Neural progenitor cell (in vitro differentiated cells): ENCODE results near the gene EXOC6B. TPM values are rescaled to one million over a fixed set of nuclear protein-coding genes. Genes with fewer than 3 reads are reported as not detected.

Experiments used
- DNase-seq: peaks from one replicate; pipeline ENCODE4 v3.0.0-alpha.2; 2016; ENCODE audit warnings: low spot score
- H2AFZ ChIP-seq: fragments of 200-600 bp; sonication (generic); replicated peaks from 2 replicates; pipeline ENCODE4 v1.6.1; 2016; ENCODE audit warnings: antibody characterized with exemption
- H3F3A ChIP-seq: fragments of 200-600 bp; sonication (generic); 2 replicates; pipeline ENCODE4 v1.6.1; 2016; ENCODE audit warnings: antibody characterized with exemption, low read depth
- H3K27ac ChIP-seq: fragments of 200-600 bp; sonication (generic); 2 replicates; pipeline ENCODE4 v1.5.1; 2016; ENCODE audit warnings: mild to moderate bottlenecking
- H3K27me3 ChIP-seq: fragments of 200-600 bp; sonication (generic); 2 replicates; pipeline ENCODE4 v1.6.1; 2016; ENCODE audit warnings: mild to moderate bottlenecking, moderate library complexity
- H3K36me3 ChIP-seq: fragments of 200-600 bp; sonication (generic); 2 replicates; pipeline ENCODE4 v1.5.1; 2016
- H3K4me1 ChIP-seq: fragments of 200-600 bp; sonication (generic); 2 replicates; pipeline ENCODE4 v1.6.1; 2016; ENCODE audit warnings: mixed run types
- H3K4me2 ChIP-seq: fragments of 200-600 bp; sonication (generic); 2 replicates; pipeline ENCODE4 v1.6.1; 2016
- H3K4me3 ChIP-seq: fragments of 200-600 bp; sonication (generic); 2 replicates; pipeline ENCODE4 v1.5.1; 2016
- H3K79me2 ChIP-seq: fragments of 200-600 bp; sonication (generic); 2 replicates; pipeline ENCODE4 v1.6.1; 2016; ENCODE audit warnings: low read depth
- H3K9ac ChIP-seq: fragments of 200-600 bp; sonication (generic); 2 replicates; pipeline ENCODE4 v1.6.1; 2016
- H3K9me3 ChIP-seq: fragments of 200-600 bp; sonication (generic); 2 replicates; pipeline ENCODE4 v1.5.1; 2016; ENCODE audit warnings: low read depth
- H4K20me1 ChIP-seq: fragments of 200-600 bp; sonication (generic); 2 replicates; pipeline ENCODE4 v1.6.1; 2016; ENCODE audit warnings: low read depth
- H3K27ac Mint-ChIP-seq: 3 replicates; pipeline ENCODE4 v1.8.0; 2021; ENCODE audit warnings: mixed read lengths
- H3K27me3 Mint-ChIP-seq: 2 replicates; pipeline ENCODE4 v1.8.0; 2022; ENCODE audit warnings: low read depth, mild to moderate bottlenecking, inconsistent platforms, moderate library complexity, mixed read lengths; ENCODE audit not compliant: insufficient read depth
- H3K36me3 Mint-ChIP-seq: 3 replicates; pipeline ENCODE4 v1.8.0; 2021; ENCODE audit warnings: mixed read lengths
- H3K4me1 Mint-ChIP-seq: 3 replicates; pipeline ENCODE4 v1.8.0; 2021; ENCODE audit warnings: mixed read lengths
- H3K4me3 Mint-ChIP-seq: 3 replicates; pipeline ENCODE4 v1.8.0; 2021; ENCODE audit warnings: mild to moderate bottlenecking, moderate library complexity, mixed read lengths
- H3K9me3 Mint-ChIP-seq: 3 replicates; pipeline ENCODE4 v1.8.0; 2020; ENCODE audit warnings: mixed read lengths
- EZH2 ChIP-seq: fragments of 200-600 bp; sonication (generic); IDR thresholded peaks from 2 replicates; pipeline ENCODE4 v1.6.1; 2017; ENCODE audit warnings: antibody characterized with exemption, mild to moderate bottlenecking, moderate library complexity
- EZH2phosphoT487 ChIP-seq: fragments of 200-600 bp; sonication (generic); IDR thresholded peaks from 2 replicates; pipeline ENCODE4 v1.6.1; 2017; ENCODE audit warnings: antibody characterized with exemption
- total RNA-seq: library from RNA; depleted of rRNA; stranded (reverse); fragments of >200 nt; gene quantifications from 2 replicates; pipeline ENCODE4 v1.2.3, GENCODE V29; 2015; ENCODE audit warnings: low replicate concordance
- TF ChIP-seq, protein P1 (sequence below): fragments of 200-600 bp; sonication (generic); IDR thresholded peaks from 2 replicates; pipeline ENCODE4 v1.5.1; 2017; ENCODE audit warnings: antibody characterized with exemption, mild to moderate bottlenecking

EXOC6B gene
- total RNA-seq, 1 donor from 2014 or later: 41.2 TPM

DNA sequence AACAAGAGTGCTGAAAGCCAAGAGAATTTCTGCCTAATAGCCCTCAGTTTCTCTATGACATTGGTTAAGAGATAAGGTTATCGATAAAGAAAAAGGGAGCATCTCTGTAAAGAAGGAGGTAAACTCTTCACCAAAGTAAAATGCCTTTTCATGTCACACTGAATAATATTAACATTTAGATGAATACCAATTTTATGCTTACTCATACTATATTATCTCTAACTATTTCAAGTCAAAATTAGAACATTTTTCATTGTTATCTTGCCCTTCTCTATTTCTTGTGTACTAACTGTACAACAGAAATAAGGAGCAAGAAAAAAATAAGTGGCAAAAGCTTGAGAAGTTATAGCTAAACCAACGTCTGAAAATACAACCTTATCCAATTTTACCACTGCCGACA, 127.5 kb downstream of the EXOC6B start:
- Mint-ChIP-seq H3K4me3 (no peak overlapping the region), H3K9me3 (no peaks in the 10 kb centered on the region), H3K4me1 (peaks cover 12% of the 10 kb centered on the region), H3K36me3 (peaks cover 4% of the 10 kb centered on the region), H3K27ac (no peak overlapping the region), H3K27me3 (no peaks in the 10 kb centered on the region)
- no peak overlapping the region for H3K4me3 ChIP-seq
- TF ChIP-seq EZH2: no peak
- TF ChIP-seq EZH2phosphoT487: no peak
- no peak overlapping the region for H3K27ac ChIP-seq
- H3K4me1 ChIP-seq: peaks cover 9% of the 10 kb centered on the region
- H3K27me3 ChIP-seq: no peaks in the 10 kb centered on the region
- H4K20me1 ChIP-seq: peaks cover 8% of the 10 kb centered on the region
- H3K9ac ChIP-seq: no peak overlapping the region
- no peaks in the 10 kb centered on the region for H3K36me3 ChIP-seq
- H2AFZ ChIP-seq: no peak overlapping the region
- H3F3A ChIP-seq: no peaks in the 10 kb centered on the region
- H3K4me2 ChIP-seq: no peak overlapping the region
- no peak for DNase-seq
- H3K9me3 ChIP-seq: no peaks in the 10 kb centered on the region
- no peaks in the 10 kb centered on the region for H3K79me2 ChIP-seq

DNA sequence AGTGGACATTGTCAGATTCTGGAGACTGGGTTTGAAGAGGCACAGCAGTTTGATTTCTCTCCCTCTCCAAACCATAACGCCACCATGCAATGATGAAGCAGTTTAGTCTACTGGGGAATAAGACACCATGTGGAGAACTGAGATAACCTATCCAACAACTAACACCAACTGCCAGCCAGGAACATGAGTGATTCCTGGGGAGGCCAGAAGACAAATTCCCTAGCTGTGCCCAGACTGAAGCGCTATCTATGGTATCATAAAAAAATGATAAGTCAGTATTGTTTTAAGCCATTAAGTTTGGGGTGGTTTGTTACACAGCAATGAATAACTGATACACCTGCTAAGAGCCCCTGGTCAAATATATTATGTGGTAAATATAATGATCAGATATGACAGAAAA, 129.3 kb downstream of the EXOC6B start:
- H3K36me3 Mint-ChIP-seq: peaks cover 4% of the 10 kb centered on the region
- Histone ChIP-seq H3K9me3 (no peaks in the 10 kb centered on the region), H3K79me2 (no peaks in the 10 kb centered on the region), H2AFZ (no peak overlapping the region), H3K27me3 (no peaks in the 10 kb centered on the region), H3K4me2 (no peak overlapping the region), H3K4me3 (no peak overlapping the region), H3K9ac (no peak overlapping the region), H3K4me1 (peaks cover 9% of the 10 kb centered on the region), H3K36me3 (no peaks in the 10 kb centered on the region), H3F3A (no peaks in the 10 kb centered on the region), H4K20me1 (peaks cover 8% of the 10 kb centered on the region), H3K27ac (no peak overlapping the region)
- TF ChIP-seq, protein P1, sequence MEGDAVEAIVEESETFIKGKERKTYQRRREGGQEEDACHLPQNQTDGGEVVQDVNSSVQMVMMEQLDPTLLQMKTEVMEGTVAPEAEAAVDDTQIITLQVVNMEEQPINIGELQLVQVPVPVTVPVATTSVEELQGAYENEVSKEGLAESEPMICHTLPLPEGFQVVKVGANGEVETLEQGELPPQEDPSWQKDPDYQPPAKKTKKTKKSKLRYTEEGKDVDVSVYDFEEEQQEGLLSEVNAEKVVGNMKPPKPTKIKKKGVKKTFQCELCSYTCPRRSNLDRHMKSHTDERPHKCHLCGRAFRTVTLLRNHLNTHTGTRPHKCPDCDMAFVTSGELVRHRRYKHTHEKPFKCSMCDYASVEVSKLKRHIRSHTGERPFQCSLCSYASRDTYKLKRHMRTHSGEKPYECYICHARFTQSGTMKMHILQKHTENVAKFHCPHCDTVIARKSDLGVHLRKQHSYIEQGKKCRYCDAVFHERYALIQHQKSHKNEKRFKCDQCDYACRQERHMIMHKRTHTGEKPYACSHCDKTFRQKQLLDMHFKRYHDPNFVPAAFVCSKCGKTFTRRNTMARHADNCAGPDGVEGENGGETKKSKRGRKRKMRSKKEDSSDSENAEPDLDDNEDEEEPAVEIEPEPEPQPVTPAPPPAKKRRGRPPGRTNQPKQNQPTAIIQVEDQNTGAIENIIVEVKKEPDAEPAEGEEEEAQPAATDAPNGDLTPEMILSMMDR: no peak
- no peak for TF ChIP-seq EZH2
- no peak for TF ChIP-seq EZH2phosphoT487
- H3K27ac Mint-ChIP-seq: no peak overlapping the region
- H3K4me1 Mint-ChIP-seq: peaks cover 12% of the 10 kb centered on the region
- peaks cover 2% of the 10 kb centered on the region for H3K27me3 Mint-ChIP-seq
- H3K9me3 Mint-ChIP-seq: no peaks in the 10 kb centered on the region
- H3K4me3 Mint-ChIP-seq: no peak overlapping the region
- no peak for DNase-seq

DNA sequence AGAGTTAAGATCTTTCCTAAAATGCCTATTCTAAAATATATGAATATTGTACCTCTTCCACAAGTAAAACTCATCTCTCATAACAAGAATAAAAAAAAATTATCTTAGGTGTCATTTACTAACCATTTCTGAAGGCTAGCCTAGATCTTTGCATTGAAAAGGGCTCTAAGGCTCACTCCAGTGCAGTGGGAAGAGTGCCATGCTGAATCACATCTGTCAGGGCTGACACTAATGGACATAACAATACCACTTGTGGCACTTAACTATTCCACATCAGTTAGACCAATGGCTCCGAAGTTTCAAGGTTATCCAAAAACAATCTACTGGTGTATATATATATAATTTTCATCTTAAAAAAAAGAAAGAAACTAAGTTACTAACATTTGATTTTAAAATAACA, 130.2 kb downstream of the EXOC6B start:
- Mint-ChIP-seq H3K27me3 (peaks cover 2% of the 10 kb centered on the region), H3K27ac (no peak overlapping the region), H3K4me3 (no peak overlapping the region), H3K36me3 (no peaks in the 10 kb centered on the region), H3K9me3 (no peaks in the 10 kb centered on the region), H3K4me1 (peaks cover 12% of the 10 kb centered on the region)
- TF ChIP-seq, protein P1: no peak
- TF ChIP-seq EZH2: no peak
- no peak for TF ChIP-seq EZH2phosphoT487
- peaks cover 9% of the 10 kb centered on the region for H3K4me1 ChIP-seq
- no peak overlapping the region for H3K4me3 ChIP-seq
- H3K9me3 ChIP-seq: no peaks in the 10 kb centered on the region
- peaks cover 8% of the 10 kb centered on the region for H4K20me1 ChIP-seq
- H3K4me2 ChIP-seq: no peak overlapping the region
- H3K27ac ChIP-seq: no peak overlapping the region
- no peaks in the 10 kb centered on the region for H3K36me3 ChIP-seq
- no peaks in the 10 kb centered on the region for H3F3A ChIP-seq
- no peaks in the 10 kb centered on the region for H3K27me3 ChIP-seq
- no peak for DNase-seq
- H3K79me2 ChIP-seq: no peaks in the 10 kb centered on the region
- no peak overlapping the region for H3K9ac ChIP-seq
- no peak overlapping the region for H2AFZ ChIP-seq

DNA sequence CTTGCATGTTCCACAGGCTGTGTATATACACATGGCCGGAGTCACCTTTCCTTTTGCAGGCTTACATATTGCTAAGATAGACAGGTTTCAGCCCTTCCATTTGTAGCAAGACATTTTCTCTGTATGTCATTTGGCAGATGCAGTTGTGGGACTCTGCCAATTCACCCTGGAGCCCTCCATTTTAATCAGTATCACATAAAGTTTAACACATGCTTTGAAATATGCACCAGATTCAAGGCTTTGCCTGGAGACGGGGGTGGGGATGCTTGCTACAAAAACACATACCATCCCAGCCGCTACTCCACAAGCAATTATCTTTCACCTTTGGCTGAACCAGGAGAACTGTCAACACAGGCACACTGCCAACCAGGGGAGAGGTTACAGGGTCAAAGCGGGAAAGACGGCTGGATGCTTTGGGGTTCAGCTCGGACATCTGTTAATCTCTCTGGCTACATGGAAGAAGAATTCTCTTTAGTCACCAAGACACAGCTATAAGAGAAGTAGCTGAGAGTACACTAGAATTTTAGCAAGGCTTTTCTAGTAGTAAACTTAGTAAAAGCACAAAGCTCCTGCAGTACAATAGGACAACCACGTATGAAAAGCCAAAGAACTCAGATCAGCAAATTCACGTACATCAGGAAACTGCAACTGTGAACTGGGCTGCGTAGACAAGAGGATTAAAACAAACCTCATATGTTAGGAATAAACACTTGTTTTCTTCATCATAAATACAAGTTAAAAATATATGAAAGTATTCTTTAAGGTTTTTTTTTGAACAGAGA, 130.9 kb downstream of the EXOC6B start:
- Histone ChIP-seq H3K27ac (no peak overlapping the region), H3K27me3 (no peaks in the 10 kb centered on the region), H3K4me3 (no peak overlapping the region), H3K9ac (no peak overlapping the region), H3F3A (no peaks in the 10 kb centered on the region), H3K4me2 (no peak overlapping the region), H2AFZ (no peak overlapping the region), H4K20me1 (peaks cover 8% of the 10 kb centered on the region), H3K36me3 (no peaks in the 10 kb centered on the region), H3K79me2 (no peaks in the 10 kb centered on the region), H3K4me1 (peaks cover 9% of the 10 kb centered on the region), H3K9me3 (no peaks in the 10 kb centered on the region)
- Mint-ChIP-seq H3K36me3 (no peaks in the 10 kb centered on the region), H3K4me3 (no peak overlapping the region), H3K27ac (no peak overlapping the region), H3K4me1 (peaks cover 12% of the 10 kb centered on the region), H3K27me3 (peaks cover 2% of the 10 kb centered on the region), H3K9me3 (no peaks in the 10 kb centered on the region)
- TF ChIP-seq EZH2phosphoT487: no peak
- TF ChIP-seq, protein P1: no peak
- no peak for TF ChIP-seq EZH2
- DNase-seq: peak; percentile 18
